ENCODE data around the gene HIGD1C. TPM values are rescaled to one million over a fixed set of nuclear protein-coding genes. Genes with fewer than 3 reads are reported as not detected.
"Not testable (repeated sequence)": the region's sequence is repeated elsewhere in the genome, so short reads cannot be mapped to it uniquely, and the experiment has no call there.

The HIGD1C gene
- total RNA-seq, 4 donors from 2014 or later: not detected

DNA sequence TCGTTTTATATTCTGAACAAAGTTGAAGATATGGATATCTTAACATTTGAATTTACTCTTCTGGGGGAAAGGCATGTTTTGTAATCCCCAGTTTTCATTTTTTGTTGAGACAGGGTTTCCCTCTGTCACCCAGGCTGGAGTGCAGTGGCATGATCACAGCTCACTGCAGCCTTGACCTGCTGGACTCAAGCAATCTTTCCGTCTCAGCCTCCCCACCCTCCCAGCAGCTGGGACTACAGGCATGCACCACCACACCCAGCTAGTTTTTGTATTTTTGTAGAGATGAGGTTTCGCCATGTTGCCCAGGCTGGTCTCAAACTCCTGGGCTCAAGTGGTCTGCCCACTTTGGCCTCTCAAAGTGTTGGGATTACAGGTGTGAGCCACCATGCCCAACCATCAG is 25.4 kb upstream of the HIGD1C start:
- not testable (repeated sequence) for H3K27me3 ChIP-seq; H3K9me3 ChIP-seq; DNase-seq (ENCODE audit: extremely low spot score)
- peak overlapping the region; percentile 87 to 91 (median 88) for H3K27ac ChIP-seq (replicated peaks in 1 of 4)
- H3K4me1 ChIP-seq: peaks cover 36 to 70% (median 67%) of the 10 kb centered on the region in 4 donors
- 25% methylated on average over 3 of the region's 3 CpGs for WGBS
- peaks cover 14 to 25% (median 20%) of the 10 kb centered on the region in 4 donors for H3K36me3 ChIP-seq
- peak overlapping the region; percentile 72 to 91 (median 83) for H3K4me3 ChIP-seq
- TF ChIP-seq POLR2AphosphoS5 (IDR thresholded peaks at IDR 0.05): peak in 1 of 2 donors; percentile 28
- intact Hi-C loops (cut with DNase I): loop anchor here (5.0 kb wide), 1 partner anchor 160 kb away; no protein-coding TSS in a partner anchor

DNA sequence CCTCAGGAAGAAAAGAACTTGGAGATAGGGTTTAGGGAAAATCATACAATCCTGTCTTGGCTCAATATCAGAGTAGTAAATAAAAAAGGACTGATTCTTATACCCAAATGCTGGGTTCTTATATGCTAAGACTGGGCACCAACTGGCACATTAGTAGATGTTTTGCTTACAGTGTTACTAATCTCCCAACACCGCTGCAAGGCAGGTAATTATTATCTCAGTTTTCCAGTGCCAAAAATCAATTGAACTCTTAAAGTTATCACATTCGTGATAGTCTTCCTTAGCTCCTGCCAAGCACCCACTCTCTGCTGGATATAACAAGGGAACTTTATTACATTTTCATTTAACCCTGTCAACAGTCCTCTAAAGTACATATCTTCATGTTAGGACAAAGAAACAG is 25.0 kb upstream of the HIGD1C start:
- H3K4me1 ChIP-seq: peaks cover 32 to 69% (median 67%) of the 10 kb centered on the region in 4 donors
- H3K27me3 ChIP-seq: no peaks in the 10 kb centered on the region
- 29% methylated on average over 2 of the region's 2 CpGs for WGBS
- H3K4me3 ChIP-seq: peak overlapping the region; percentile 72 to 91 (median 83)
- H3K27ac ChIP-seq (replicated peaks in 1 of 4): peak overlapping the region; percentile 87 to 91 (median 88)
- DNase-seq (ENCODE audit: extremely low spot score): no peak
- intact Hi-C loops (cut with DNase I): loop anchor here (5.0 kb wide), 1 partner anchor 160 kb away; no protein-coding TSS in a partner anchor
- TF ChIP-seq POLR2A (IDR thresholded peaks at IDR 0.05; ENCODE audit: low read depth) (no peak), EP300 (IDR thresholded peaks at IDR 0.05) (no peak), POLR2AphosphoS5 (IDR thresholded peaks at IDR 0.05) (no peak)
- TF ChIP-seq, protein P1, sequence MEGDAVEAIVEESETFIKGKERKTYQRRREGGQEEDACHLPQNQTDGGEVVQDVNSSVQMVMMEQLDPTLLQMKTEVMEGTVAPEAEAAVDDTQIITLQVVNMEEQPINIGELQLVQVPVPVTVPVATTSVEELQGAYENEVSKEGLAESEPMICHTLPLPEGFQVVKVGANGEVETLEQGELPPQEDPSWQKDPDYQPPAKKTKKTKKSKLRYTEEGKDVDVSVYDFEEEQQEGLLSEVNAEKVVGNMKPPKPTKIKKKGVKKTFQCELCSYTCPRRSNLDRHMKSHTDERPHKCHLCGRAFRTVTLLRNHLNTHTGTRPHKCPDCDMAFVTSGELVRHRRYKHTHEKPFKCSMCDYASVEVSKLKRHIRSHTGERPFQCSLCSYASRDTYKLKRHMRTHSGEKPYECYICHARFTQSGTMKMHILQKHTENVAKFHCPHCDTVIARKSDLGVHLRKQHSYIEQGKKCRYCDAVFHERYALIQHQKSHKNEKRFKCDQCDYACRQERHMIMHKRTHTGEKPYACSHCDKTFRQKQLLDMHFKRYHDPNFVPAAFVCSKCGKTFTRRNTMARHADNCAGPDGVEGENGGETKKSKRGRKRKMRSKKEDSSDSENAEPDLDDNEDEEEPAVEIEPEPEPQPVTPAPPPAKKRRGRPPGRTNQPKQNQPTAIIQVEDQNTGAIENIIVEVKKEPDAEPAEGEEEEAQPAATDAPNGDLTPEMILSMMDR (IDR thresholded peaks at IDR 0.05): no peak
- peaks cover 14 to 26% (median 21%) of the 10 kb centered on the region in 4 donors for H3K36me3 ChIP-seq
- H3K9me3 ChIP-seq: no peaks in the 10 kb centered on the region

DNA sequence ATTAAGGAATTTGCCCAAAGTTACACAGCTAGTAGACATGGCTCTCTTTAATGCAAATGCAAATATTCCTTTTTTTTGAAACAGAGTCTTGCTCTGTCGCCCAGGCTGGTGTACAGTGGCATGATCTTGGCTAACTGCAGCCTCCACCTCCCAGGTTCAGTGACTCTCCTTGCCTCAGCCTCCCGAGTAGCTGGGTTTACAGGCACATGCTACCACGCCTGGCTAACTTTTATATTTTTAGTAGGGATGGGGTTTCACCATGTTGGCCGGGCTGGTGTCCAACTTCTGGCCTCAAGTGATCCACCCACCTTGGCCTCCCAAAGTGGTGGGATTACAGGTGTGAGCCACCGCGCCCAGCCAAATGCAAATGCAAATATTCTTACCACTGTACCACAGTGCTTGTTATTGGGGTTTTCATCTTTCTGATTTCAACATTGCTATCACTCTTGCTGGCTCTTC is 24.5 kb upstream of the HIGD1C start:
- intact Hi-C loops (cut with DNase I): loop anchor here (5.0 kb wide), 1 partner anchor 160 kb away; no protein-coding TSS in a partner anchor
- 73% methylated on average over 6 of the region's 6 CpGs for WGBS

DNA sequence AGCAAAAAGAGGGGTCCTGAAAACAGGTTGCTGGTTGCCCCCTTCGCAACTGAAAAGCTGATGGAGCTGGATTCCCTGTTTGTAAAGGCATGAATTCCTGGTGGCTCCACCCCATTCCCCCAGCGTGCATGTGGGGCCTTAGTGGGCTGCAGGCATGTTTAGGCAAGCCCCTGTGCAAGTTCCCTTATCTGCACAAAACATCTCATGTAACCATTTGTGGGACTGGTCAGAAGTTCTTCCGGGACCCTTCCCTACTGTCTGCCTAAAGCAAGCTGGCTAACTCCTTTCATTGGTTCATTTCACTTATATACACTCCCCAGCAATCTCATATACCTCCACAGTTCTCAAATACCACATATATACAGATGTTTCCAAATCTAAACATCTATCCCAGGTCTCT is 24.0 kb upstream of the HIGD1C start:
- H3K27me3 ChIP-seq: no peaks in the 10 kb centered on the region
- H3K4me1 ChIP-seq: peaks cover 30 to 68% (median 66%) of the 10 kb centered on the region in 4 donors
- intact Hi-C loops (cut with DNase I): loop anchor here (5.0 kb wide), 1 partner anchor 161 kb away; no protein-coding TSS in a partner anchor
- peaks cover 16 to 30% (median 22%) of the 10 kb centered on the region in 4 donors for H3K36me3 ChIP-seq
- peak overlapping the region; percentile 87 to 91 (median 88) for H3K27ac ChIP-seq (replicated peaks in 1 of 4)
- H3K4me3 ChIP-seq: peak overlapping the region; percentile 72 to 91 (median 83)
- WGBS: 63% methylated on average over 3 of the region's 3 CpGs
- no peak for DNase-seq (ENCODE audit: extremely low spot score)
- no peaks in the 10 kb centered on the region for H3K9me3 ChIP-seq
- no peak for TF ChIP-seq EP300 (IDR thresholded peaks at IDR 0.05)
- no peak for TF ChIP-seq POLR2AphosphoS5 (IDR thresholded peaks at IDR 0.05)
- TF ChIP-seq, protein P1 (IDR thresholded peaks at IDR 0.05): no peak
- TF ChIP-seq POLR2A (IDR thresholded peaks at IDR 0.05; ENCODE audit: low read depth): no peak

More for the DNA sequence above, 24.5 kb upstream of the HIGD1C start:
- TF ChIP-seq POLR2A (IDR thresholded peaks at IDR 0.05; ENCODE audit: low read depth) (no peak), POLR2AphosphoS5 (IDR thresholded peaks at IDR 0.05) (no peak), EP300 (IDR thresholded peaks at IDR 0.05) (no peak)
- TF ChIP-seq, protein P1 (IDR thresholded peaks at IDR 0.05): no peak
- Histone ChIP-seq H3K27ac (replicated peaks in 1 of 4) (peak overlapping the region; percentile 87 to 91 (median 88)), H3K4me1 (peaks cover 31 to 69% (median 67%) of the 10 kb centered on the region in 4 donors), H3K4me3 (peak overlapping the region; percentile 72 to 91 (median 83)), H3K27me3 (no peaks in the 10 kb centered on the region), H3K36me3 (peaks cover 14 to 30% (median 21%) of the 10 kb centered on the region in 4 donors), H3K9me3 (no peaks in the 10 kb centered on the region)
- no peak for DNase-seq (ENCODE audit: extremely low spot score)

DNA sequence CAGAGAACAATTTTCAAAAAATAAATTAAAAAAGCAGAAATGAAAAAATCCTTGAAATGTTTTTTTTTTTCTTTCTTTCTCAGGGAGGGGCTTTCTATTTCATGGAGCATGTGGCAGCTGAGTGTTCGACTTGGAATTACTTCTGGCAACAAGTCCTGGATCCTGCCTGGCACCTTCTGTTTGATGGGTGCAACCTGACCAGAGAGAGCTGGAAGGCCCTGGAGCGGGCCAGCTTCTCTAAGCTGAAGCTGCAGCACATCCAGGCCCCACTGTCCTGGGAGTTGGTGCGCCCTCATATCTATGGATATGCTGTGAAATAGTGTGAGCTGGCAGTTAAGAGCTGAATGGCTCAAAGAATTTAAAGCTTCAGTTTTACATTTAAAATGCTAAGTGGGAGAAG is 22.5 kb upstream of the HIGD1C start:
- TF ChIP-seq POLR2A (IDR thresholded peaks at IDR 0.05; ENCODE audit: low read depth) (no peak), EP300 (IDR thresholded peaks at IDR 0.05) (no peak), POLR2AphosphoS5 (IDR thresholded peaks at IDR 0.05) (no peak)
- TF ChIP-seq, protein P1 (IDR thresholded peaks at IDR 0.05): no peak
- WGBS: 93% methylated on average over 3 of the region's 3 CpGs
- Histone ChIP-seq H3K27me3 (no peaks in the 10 kb centered on the region), H3K9me3 (no peaks in the 10 kb centered on the region), H3K4me3 (peak overlapping the region in 1 of 4 donors; percentile 87), H3K36me3 (peaks cover 17 to 33% (median 26%) of the 10 kb centered on the region in 4 donors), H3K4me1 (peaks cover 35 to 74% (median 71%) of the 10 kb centered on the region in 4 donors), H3K27ac (replicated peaks in 1 of 4) (peak overlapping the region in 1 of 4 donors; percentile 89)
- DNase-seq (ENCODE audit: extremely low spot score): no peak
- intact Hi-C loops (cut with DNase I): loop anchor here (5.0 kb wide), 1 partner anchor 163 kb away; no protein-coding TSS in a partner anchor

DNA sequence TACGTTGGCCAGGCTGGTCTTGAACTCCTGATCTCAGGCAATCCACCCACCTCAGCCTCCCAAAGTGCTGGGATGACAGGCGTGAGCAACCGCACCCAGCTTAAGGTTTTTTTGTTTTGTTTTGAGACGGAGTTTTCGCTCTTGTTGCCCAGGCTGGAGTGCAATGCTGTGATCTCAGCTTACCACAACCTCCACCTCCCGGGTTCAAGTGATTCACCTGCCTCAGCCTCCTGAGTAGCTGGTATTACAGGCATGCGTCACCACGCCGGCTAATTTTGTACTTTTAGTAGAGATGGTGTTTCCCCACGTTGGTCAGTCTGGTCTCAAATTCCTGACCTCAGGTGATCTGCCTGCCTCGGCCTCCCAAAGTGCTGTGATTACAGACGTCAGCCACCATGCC is 21.9 kb upstream of the HIGD1C start:
- Histone ChIP-seq H3K36me3 (peaks cover 17 to 33% (median 26%) of the 10 kb centered on the region in 4 donors), H3K4me1 (peaks cover 41 to 81% (median 77%) of the 10 kb centered on the region in 4 donors), H3K27ac (replicated peaks in 1 of 4) (peak overlapping the region in 1 of 4 donors; percentile 13)
- H3K27me3 ChIP-seq; H3K9me3 ChIP-seq; H3K4me3 ChIP-seq; DNase-seq (ENCODE audit: extremely low spot score); intact Hi-C loops (cut with DNase I): not testable (repeated sequence)
- 90% methylated on average over 12 of the region's 12 CpGs for WGBS

Measured in esophagus muscularis mucosa (tissue), 4 donors.